A549 treated with CpdA at 1 μM for 4 hours (cell line): ENCODE results near the gene IL12RB1. TPM values are rescaled to one million over a fixed set of nuclear protein-coding genes. Genes with fewer than 3 reads are reported as not detected.

ENCODE experiments used
- total RNA-seq: library from RNA; stranded (reverse); fragments of 200-300 nt; extraction: Qiagen RNA extraction; gene quantifications from 5 replicates; pipeline ENCODE4 v1.2.3, GENCODE V29; 2022; ENCODE audit warnings: low read depth

IL12RB1 gene
- total RNA-seq, result not detected in 5 replicates

DNA sequence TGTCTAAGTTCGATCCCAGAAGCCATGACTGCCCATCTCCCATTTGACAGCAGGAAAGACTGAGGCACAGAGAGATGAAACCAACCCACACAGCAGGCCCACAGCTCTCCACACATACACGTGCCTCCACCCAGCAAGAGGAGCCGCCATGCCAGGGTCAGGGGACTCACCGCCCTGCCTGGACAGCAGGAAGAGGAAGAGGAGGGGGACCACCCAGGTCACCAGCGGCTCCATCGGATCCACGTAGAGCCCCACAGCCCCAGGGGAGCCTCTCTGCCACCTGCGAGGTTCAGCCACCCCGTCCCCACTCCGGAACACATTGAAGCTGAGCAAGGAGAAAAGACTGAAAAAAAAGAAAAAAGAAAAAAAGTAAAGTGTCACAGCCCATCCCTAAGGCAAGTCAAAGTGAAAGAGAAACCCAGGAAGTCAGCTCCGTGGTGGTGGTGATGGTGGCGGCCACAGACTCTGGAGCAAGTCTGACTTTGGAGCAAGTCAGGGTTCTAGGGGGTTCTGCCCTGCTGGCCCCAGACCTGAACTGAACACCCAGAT is at the start of gene IL12RB1:
Gene IL12RB1, minus strand, starts transcription at position 345 of the 549 bp plus-strand sequence. Its CDS starts 111 bp downstream, at position 234.

DNA sequence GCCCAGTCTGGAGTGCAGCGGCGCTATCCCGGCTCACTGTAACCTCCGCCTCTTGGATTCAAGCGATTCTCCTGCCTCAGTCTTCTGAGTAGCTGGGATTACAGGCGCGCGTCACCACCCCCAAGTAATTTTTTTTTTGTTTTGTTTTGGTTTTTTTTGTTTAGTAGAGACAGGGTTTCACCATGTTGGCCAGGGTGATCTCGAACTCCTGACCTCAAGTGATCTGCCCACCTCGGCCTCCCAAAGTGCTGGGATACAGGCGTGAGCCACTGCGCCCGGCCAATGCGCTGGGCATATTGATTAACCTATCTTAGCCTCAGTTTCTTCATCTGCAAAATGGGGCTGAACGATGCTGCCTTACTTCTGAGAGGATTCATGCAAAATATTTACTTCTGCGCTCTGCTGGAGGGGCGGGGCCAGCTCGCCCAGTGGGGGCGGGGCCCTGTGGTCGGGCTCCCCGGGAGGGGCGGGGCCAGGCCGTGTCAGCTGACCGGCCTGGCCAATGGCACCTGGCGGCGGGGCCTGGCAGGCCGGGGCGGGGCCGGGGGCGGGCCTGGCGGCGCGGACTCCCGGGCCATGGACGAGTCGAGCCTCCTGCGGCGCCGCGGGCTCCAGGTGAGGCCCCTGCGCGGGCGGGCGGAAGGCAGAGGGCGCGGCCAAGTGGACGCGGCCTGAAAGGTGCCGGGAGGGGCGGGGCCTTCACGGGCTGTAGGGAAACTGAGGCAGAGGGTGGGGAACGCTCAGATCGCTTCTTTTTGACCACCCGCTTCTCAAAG is 10.7 kb upstream of the IL12RB1 start, which contains the start of gene MAST3:
Gene MAST3, plus strand, starts transcription at position 562 of the 776 bp plus-strand sequence. Its CDS starts 15 bp downstream, at position 577.

Other genes with a start within 250 kb of the IL12RB1 start
- gene JAK3, start 239.0 kb downstream of the IL12RB1 start, total RNA-seq, result 0.13 to 0.35 TPM (median 0.23 TPM) in 5 replicates
- 1,783 to 2,342 TPM (median 2,224 TPM) in 5 replicates for gene RPL18A, start 227.0 kb downstream of the IL12RB1 start, total RNA-seq
- 0.06 to 0.13 TPM (median 0.10 TPM) in 4 of 5 replicates, not detected in the other for gene SLC5A5, start 215.0 kb downstream of the IL12RB1 start, total RNA-seq
- gene CCDC124, start 153.9 kb downstream of the IL12RB1 start, total RNA-seq, result 98.0 to 115 TPM (median 105 TPM) in 5 replicates
- 0.37 to 1.4 TPM (median 0.59 TPM) in 5 replicates for gene KCNN1, start 119.8 kb downstream of the IL12RB1 start, total RNA-seq
- gene ARRDC2, start 78.8 kb downstream of the IL12RB1 start, total RNA-seq, result 19.4 to 29.6 TPM (median 27.1 TPM) in 5 replicates
- gene MAST3, start 10.8 kb upstream of the IL12RB1 start, total RNA-seq, result 1.7 to 2.6 TPM (median 1.9 TPM) in 5 replicates
- 1.7 to 11.5 TPM (median 8.6 TPM) in 5 replicates for gene PIK3R2, start 66.2 kb upstream of the IL12RB1 start, total RNA-seq
- 12.2 to 20.9 TPM (median 15.6 TPM) in 5 replicates for gene IFI30, start 86.9 kb upstream of the IL12RB1 start, total RNA-seq
- gene MPV17L2, start 106.3 kb upstream of the IL12RB1 start, total RNA-seq, result 8.2 to 13.6 TPM (median 13.0 TPM) in 5 replicates
- 0.63 to 1.1 TPM (median 0.78 TPM) in 5 replicates for gene RAB3A, start 117.1 kb upstream of the IL12RB1 start, total RNA-seq
- 0.08 to 0.22 TPM (median 0.16 TPM) in 4 of 5 replicates, not detected in the other for gene PDE4C, start 139.5 kb upstream of the IL12RB1 start, total RNA-seq
- 0.31 to 0.59 TPM (median 0.39 TPM) in 5 replicates for gene IQCN, start 187.5 kb upstream of the IL12RB1 start, total RNA-seq
- gene JUND, start 194.7 kb upstream of the IL12RB1 start, total RNA-seq, result 27.0 to 68.8 TPM (median 60.8 TPM) in 5 replicates
- 212 to 240 TPM (median 230 TPM) in 5 replicates for gene LSM4, start 236.1 kb upstream of the IL12RB1 start, total RNA-seq